Measurements from ENCODE around the gene CCT5.

DNA sequence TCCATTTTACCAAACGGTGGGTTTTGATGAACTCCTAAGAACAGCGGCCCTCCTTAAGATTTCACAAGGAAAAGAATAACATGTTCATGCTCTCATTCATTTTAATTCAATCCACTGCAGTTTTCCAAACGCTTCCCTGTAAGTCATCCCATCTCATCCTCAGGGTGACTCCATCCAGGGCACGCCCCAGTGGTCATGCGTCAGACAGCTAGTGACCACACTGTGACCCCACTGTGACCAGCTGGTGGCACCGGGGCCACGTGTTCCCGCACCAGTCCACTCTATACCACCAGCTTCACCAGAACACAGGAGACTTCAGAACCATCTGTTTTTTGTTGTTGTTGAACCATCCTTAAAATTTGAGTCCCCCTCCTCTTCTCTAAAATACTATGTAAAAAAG, 14.7 kb upstream of the CCT5 start:
- TF ChIP-seq, protein P1, sequence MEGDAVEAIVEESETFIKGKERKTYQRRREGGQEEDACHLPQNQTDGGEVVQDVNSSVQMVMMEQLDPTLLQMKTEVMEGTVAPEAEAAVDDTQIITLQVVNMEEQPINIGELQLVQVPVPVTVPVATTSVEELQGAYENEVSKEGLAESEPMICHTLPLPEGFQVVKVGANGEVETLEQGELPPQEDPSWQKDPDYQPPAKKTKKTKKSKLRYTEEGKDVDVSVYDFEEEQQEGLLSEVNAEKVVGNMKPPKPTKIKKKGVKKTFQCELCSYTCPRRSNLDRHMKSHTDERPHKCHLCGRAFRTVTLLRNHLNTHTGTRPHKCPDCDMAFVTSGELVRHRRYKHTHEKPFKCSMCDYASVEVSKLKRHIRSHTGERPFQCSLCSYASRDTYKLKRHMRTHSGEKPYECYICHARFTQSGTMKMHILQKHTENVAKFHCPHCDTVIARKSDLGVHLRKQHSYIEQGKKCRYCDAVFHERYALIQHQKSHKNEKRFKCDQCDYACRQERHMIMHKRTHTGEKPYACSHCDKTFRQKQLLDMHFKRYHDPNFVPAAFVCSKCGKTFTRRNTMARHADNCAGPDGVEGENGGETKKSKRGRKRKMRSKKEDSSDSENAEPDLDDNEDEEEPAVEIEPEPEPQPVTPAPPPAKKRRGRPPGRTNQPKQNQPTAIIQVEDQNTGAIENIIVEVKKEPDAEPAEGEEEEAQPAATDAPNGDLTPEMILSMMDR (IDR thresholded peaks at IDR 0.05), result no peak
- no peak for TF ChIP-seq POLR2A (IDR thresholded peaks at IDR 0.05)
